BLaER1 treated with 17β-estradiol and CSF1 and Interleukin-3, amounts not matched to agents 10 nM and 100 nM (cell line): ENCODE results near the gene DIAPH2.

Experiments
- H3K27ac ChIP-seq, 11 experiments: shearing (Covaris generic); formaldehyde crosslinking; 2 replicates each; pipeline ENCODE4 v1.8.1; 2022
- H3K27me3 ChIP-seq, 11 experiments: shearing (Covaris generic); formaldehyde crosslinking; 2 replicates each; pipeline ENCODE4 v1.8.1; 2022
- H3K36me3 ChIP-seq, 11 experiments: shearing (Covaris generic); formaldehyde crosslinking; 2 replicates each; pipeline ENCODE4 v1.8.1; 2022
- H3K4me1 ChIP-seq, 10 experiments: shearing (Covaris generic); formaldehyde crosslinking; 2 replicates each; pipeline ENCODE4 v1.8.1; 2022
- H3K4me2 ChIP-seq, 11 experiments: shearing (Covaris generic); formaldehyde crosslinking; 2 replicates each; pipeline ENCODE4 v1.8.1; 2022
- H3K4me3 ChIP-seq, 10 experiments: shearing (Covaris generic); formaldehyde crosslinking; 2 replicates each; pipeline ENCODE4 v1.8.1; 2022
- H3K9ac ChIP-seq, 11 experiments: shearing (Covaris generic); formaldehyde crosslinking; 2 replicates each; pipeline ENCODE4 v1.8.1; 2022
- H3K9me3 ChIP-seq, 11 experiments: shearing (Covaris generic); formaldehyde crosslinking; replicated peaks in 1 of 11; 2 replicates each; pipeline ENCODE4 v1.8.1; 2022
- H4K20me1 ChIP-seq, 11 experiments: shearing (Covaris generic); formaldehyde crosslinking; 2 replicates each; pipeline ENCODE4 v1.8.1; 2022
- Cebpa-rat ChIP-seq, 11 experiments: shearing (Covaris generic); IDR thresholded peaks; 2 replicates each; pipeline ENCODE4 v1.8.1; 2022

DIAPH2 gene

DNA sequence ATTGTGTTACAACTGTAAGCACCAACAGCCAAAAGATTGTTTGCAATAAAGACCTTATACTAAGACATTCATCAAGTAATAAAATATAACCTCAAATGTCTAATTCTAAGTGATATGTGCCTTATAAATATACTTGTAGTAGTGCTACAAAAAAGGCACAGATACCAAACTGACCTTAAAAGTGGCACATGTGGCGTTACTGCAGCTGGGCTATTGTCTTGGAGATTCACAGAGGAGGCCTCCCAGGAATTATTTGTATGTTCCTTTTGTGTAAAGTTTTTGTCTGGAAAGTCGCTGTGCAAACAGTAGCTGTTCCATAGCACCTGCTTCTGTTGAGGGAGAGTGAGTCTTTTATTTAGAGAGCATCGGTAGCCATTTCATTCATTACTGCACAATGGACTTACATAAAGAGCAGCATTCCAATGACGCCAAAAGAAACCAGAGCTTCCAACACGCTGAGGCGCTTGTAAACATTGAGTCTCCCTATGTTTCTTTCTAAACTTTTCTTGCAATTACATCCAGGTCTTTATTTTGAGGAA lies 342.8 kb downstream of the DIAPH2 start:
- Histone ChIP-seq H3K9ac (no peak overlapping the region), H3K27me3 (peaks cover 82 to 99% (median 96%) of the 10 kb centered on the region in 11 experiments), H3K36me3 (no peaks in the 10 kb centered on the region), H4K20me1 (no peaks in the 10 kb centered on the region; a peak in 1 of 22 replicates), H3K4me3 (no peak overlapping the region), H3K27ac (no peak overlapping the region), H3K4me1 (no peaks in the 10 kb centered on the region), H3K4me2 (no peak overlapping the region), H3K9me3 (no peaks in the 10 kb centered on the region)
- TF ChIP-seq Cebpa-rat (IDR thresholded peaks at IDR 0.05): no peak

DNA sequence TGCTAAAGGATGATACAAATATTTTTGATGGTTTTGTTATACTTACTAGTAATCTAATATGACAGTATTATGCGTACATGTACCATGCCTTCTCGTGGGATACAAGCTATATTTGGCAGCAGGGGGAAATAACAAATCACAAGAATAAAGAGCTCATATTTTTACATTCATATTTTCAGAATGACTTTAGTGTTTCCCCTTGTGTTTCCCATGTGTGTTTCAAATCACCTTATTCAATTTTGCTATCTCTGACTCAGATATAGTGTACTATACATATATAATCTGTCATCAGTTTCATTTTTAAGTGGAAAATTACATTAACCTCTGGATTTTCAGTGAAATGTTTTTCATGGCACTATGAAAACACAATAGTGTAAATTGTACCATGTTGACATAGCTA lies 345.8 kb downstream of the DIAPH2 start:
- Histone ChIP-seq H3K9ac (no peak overlapping the region), H3K4me1 (no peaks in the 10 kb centered on the region), H3K4me2 (no peak overlapping the region), H3K27ac (no peak overlapping the region), H3K36me3 (no peaks in the 10 kb centered on the region), H4K20me1 (no peaks in the 10 kb centered on the region; a peak in 1 of 22 replicates), H3K9me3 (no peaks in the 10 kb centered on the region), H3K4me3 (no peak overlapping the region), H3K27me3 (peaks cover 84 to 99% (median 95%) of the 10 kb centered on the region in 11 experiments)
- TF ChIP-seq Cebpa-rat (IDR thresholded peaks at IDR 0.05): no peak

DNA sequence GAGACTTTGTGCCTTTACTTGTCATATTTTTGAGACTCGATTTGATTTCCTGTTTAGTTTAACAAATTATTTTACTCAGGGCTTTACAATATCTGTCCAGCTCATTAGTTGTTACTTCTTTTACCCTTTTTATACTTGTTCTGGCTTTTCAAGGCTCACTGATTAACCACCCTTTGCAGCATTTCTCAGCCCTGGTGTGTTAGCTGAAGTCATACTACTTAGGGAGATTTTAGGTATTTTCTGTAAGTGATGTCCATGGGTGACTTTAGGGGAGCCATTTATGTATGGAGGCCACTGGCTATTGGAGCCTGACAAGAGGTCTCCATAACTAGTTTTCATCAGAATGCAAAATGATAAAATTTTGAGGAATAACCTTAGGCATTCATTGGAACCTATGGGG lies 346.3 kb downstream of the DIAPH2 start:
- H3K4me3 ChIP-seq: no peak overlapping the region
- no peak overlapping the region for H3K9ac ChIP-seq
- H3K36me3 ChIP-seq: no peaks in the 10 kb centered on the region
- H3K4me2 ChIP-seq: no peak overlapping the region
- no peaks in the 10 kb centered on the region for H3K4me1 ChIP-seq
- no peak overlapping the region for H3K27ac ChIP-seq
- no peaks in the 10 kb centered on the region; a peak in 1 of 22 replicates for H4K20me1 ChIP-seq
- peaks cover 82 to 99% (median 95%) of the 10 kb centered on the region in 11 experiments for H3K27me3 ChIP-seq
- no peaks in the 10 kb centered on the region for H3K9me3 ChIP-seq
- TF ChIP-seq Cebpa-rat (IDR thresholded peaks at IDR 0.05): no peak

- Histone ChIP-seq H3K4me3 (no peak overlapping the region), H4K20me1 (peaks cover 0 to 4% (median 0%) of the 10 kb centered on the region in 11 experiments; a peak in 1 of 22 replicates), H3K4me1 (no peaks in the 10 kb centered on the region), H3K27me3 (peaks cover 56 to 98% (median 85%) of the 10 kb centered on the region in 11 experiments), H3K4me2 (no peak overlapping the region), H3K9me3 (peaks cover 10 to 20% (median 10%) of the 10 kb centered on the region in 11 experiments; a peak in 18 of 22 replicates), H3K9ac (no peak overlapping the region), H3K36me3 (peaks cover 0 to 3% (median 0%) of the 10 kb centered on the region in 11 experiments; a peak in 1 of 22 replicates), H3K27ac (no peak overlapping the region)
- no peak for TF ChIP-seq Cebpa-rat (IDR thresholded peaks at IDR 0.05)
Measured at GRCh38 chrX:97039363-97040029, 354.9 kb downstream of the DIAPH2 start.

DNA sequence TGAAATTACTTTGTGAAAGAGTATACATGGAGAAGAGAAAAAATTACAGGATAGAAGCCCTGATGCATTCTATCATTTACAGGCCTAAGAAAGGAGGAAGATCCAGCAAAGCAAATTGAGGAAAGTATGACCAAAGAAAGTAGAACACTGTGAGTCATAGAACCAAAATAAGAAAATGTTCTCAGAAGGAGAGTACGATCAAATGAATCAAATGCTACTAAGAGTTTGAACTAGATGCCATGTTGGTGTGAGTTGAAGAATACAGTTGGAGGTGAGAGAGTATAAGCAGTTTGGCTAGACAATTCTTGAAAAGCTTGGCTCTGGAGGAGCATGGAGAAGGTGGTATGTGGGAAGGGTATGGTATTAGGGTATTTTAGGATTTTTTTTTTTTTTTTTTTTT lies 360.8 kb downstream of the DIAPH2 start:
- Histone ChIP-seq H3K4me3 (no peak overlapping the region), H3K27me3 (peaks cover 49 to 100% (median 85%) of the 10 kb centered on the region in 11 experiments), H3K36me3 (no peaks in the 10 kb centered on the region), H3K4me2 (no peak overlapping the region), H3K9me3 (no peaks in the 10 kb centered on the region), H3K9ac (no peak overlapping the region), H4K20me1 (peaks cover 0 to 4% (median 0%) of the 10 kb centered on the region in 11 experiments; a peak in 1 of 22 replicates), H3K4me1 (no peaks in the 10 kb centered on the region), H3K27ac (no peak overlapping the region)
- TF ChIP-seq Cebpa-rat (IDR thresholded peaks at IDR 0.05): no peak

DNA sequence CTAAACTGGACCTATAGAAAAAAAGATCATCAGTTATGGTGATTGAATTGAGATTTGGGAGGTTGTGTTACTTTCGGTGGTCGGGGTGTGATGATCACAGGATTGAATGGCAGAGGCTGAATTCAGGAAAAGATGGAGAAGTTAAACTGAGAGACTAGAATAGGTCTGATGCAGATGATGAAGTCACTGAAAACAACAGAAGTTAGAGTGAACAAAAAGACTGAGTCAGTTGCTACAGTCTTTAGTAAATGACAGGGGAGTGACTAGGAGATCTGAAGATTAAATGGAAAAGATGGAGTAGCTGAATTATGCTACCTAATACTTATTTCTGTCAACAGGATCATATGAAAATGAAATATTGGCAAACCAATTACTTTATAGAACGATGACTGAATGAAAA lies 362.2 kb downstream of the DIAPH2 start:
- H3K9ac ChIP-seq: no peak overlapping the region
- H3K4me2 ChIP-seq: no peak overlapping the region
- no peaks in the 10 kb centered on the region for H3K9me3 ChIP-seq
- no peaks in the 10 kb centered on the region for H3K4me1 ChIP-seq
- TF ChIP-seq Cebpa-rat (IDR thresholded peaks at IDR 0.05): no peak
- no peaks in the 10 kb centered on the region for H3K36me3 ChIP-seq
- H3K27ac ChIP-seq: no peak overlapping the region
- H3K27me3 ChIP-seq: peaks cover 44 to 100% (median 85%) of the 10 kb centered on the region in 11 experiments
- H4K20me1 ChIP-seq: peaks cover 0 to 3% (median 0%) of the 10 kb centered on the region in 11 experiments; a peak in 1 of 22 replicates
- no peak overlapping the region for H3K4me3 ChIP-seq

- Histone ChIP-seq H3K9ac (no peak overlapping the region), H4K20me1 (no peaks in the 10 kb centered on the region)
- no peak for TF ChIP-seq Cebpa-rat (IDR thresholded peaks at IDR 0.05)
Measured at GRCh38 chrX:97050392-97050791, 365.8 kb downstream of the DIAPH2 start.

DNA sequence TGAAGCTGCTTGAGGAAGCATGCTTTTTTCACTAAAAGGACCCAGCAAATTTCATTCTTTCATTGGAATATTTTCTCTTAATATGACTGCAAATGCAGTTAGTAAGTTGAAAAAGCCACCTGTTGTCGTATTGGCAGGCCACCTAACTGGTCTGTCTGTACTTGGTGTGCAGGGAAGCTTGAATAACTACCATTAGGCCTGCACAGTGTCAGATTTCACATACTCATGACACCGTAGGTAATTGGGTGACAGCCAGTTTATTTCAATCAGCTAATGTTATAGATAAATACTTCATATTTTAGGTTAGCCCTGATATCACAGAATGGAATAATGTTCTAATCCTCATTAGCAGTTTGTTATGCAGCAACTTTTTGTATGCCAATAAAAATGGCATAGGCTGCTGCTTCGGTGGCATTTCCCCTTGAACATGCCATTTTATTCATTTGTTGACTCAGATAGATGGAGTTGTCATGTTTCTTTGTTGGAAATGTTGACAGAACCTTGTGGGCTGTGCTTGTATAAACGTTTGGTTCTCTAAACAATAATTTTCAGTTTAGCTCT lies 372.8 kb downstream of the DIAPH2 start:
- Histone ChIP-seq H4K20me1 (no peaks in the 10 kb centered on the region; a peak in 1 of 22 replicates), H3K9me3 (no peaks in the 10 kb centered on the region), H3K4me1 (no peaks in the 10 kb centered on the region), H3K27me3 (peaks cover 16 to 96% (median 72%) of the 10 kb centered on the region in 11 experiments; a peak in 20 of 22 replicates), H3K9ac (no peak overlapping the region), H3K36me3 (peaks cover 0 to 6% (median 0%) of the 10 kb centered on the region in 11 experiments; a peak in 1 of 22 replicates), H3K4me3 (no peak overlapping the region), H3K4me2 (no peak overlapping the region), H3K27ac (no peak overlapping the region)
- no peak for TF ChIP-seq Cebpa-rat (IDR thresholded peaks at IDR 0.05)

More at GRCh38 chrX:97050392-97050791, 365.8 kb downstream of the DIAPH2 start:
- H3K27me3 ChIP-seq: peaks cover 34 to 98% (median 79%) of the 10 kb centered on the region in 11 experiments; a peak in 20 of 22 replicates
- no peak overlapping the region for H3K27ac ChIP-seq
- H3K9me3 ChIP-seq: no peaks in the 10 kb centered on the region
- H3K4me3 ChIP-seq: no peak overlapping the region
- no peaks in the 10 kb centered on the region for H3K4me1 ChIP-seq
- no peak overlapping the region for H3K4me2 ChIP-seq
- H3K36me3 ChIP-seq: peaks cover 0 to 6% (median 0%) of the 10 kb centered on the region in 11 experiments; a peak in 1 of 22 replicates

GRCh38 chrX:97060020-97060419 lies 375.4 kb downstream of the DIAPH2 start:
- H3K36me3 ChIP-seq: no peaks in the 10 kb centered on the region
- no peak overlapping the region for H3K9ac ChIP-seq
- H3K9me3 ChIP-seq: no peaks in the 10 kb centered on the region
- H3K4me1 ChIP-seq: no peaks in the 10 kb centered on the region
- H3K4me3 ChIP-seq: no peak overlapping the region
- H3K4me2 ChIP-seq: no peak overlapping the region
- H3K27ac ChIP-seq: no peak overlapping the region
- peaks cover 14 to 98% (median 73%) of the 10 kb centered on the region in 11 experiments; a peak in 20 of 22 replicates for H3K27me3 ChIP-seq
- TF ChIP-seq Cebpa-rat (IDR thresholded peaks at IDR 0.05): no peak
- no peaks in the 10 kb centered on the region; a peak in 1 of 22 replicates for H4K20me1 ChIP-seq
